ENCODE measurements around the gene VPS13C. TPM values are rescaled to one million over a fixed set of nuclear protein-coding genes. Genes with fewer than 3 reads are reported as not detected.

The VPS13C gene
- total RNA-seq, 3 donors from 2014 or later (not counting 1 experiment from before 2014, with no cell fraction given), result 155 to 204 (median 164) TPM

DNA sequence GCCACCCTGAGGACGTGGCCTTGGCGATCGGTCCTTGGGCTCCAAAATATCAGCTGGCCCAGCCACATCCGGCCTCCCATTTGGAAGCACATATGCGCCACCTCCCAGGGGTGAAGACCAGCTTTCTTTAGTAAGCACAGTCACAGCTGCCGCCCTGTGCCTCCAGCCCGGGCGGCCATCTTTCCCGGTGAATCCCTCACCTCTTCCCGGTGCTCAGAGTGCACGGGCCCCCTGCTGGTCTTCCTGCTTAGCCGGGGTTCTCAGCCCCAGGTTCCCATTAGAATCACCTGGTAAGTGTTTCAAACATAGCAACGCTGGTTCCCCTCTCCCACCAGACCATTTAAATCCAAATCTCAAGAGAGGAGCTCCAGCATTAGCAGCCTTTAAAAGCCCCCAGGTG, 232.2 kb downstream of the VPS13C start:
- intact Hi-C loops (cut with micrococcal nuclease), result no loop called here
- H3K27ac Mint-ChIP-seq, result no peak overlapping the region

DNA sequence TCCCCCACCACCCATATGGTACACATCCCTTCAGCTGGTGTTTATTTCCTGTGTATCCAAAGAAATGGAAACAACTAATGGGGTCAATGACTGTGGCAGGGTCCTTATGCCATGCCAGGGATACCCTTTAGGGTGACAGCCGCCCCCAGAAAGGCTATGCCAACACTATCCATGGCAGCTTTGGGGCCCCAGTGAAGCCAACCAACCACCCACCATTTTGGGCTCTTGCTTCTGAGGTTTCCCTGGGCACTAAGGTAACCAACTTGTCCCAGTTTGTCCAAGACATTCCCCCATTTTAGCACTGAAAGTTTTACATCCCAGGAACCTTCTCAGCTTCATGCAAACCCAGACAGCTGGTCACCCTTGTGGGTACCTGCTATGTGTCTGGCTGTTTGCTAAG, 233.1 kb downstream of the VPS13C start:
- WGBS (ENCODE audit: insufficient coverage), result 79% methylated on average over 1 of the region's 1 CpG
- Histone ChIP-seq H3K4me3 (ENCODE audit: low read length) (no peak overlapping the region), H3K36me3 (ENCODE audit: control insufficient read depth, insufficient read depth, low read length) (no peaks in the 10 kb centered on the region), H3K9me3 (ENCODE audit: control insufficient read depth, insufficient read depth, low read length) (no peaks in the 10 kb centered on the region), H3K27ac (ENCODE audit: low read length) (no peak overlapping the region), H3K27me3 (ENCODE audit: control insufficient read depth, insufficient read depth, low read length) (no peaks in the 10 kb centered on the region), H3K4me1 (ENCODE audit: control insufficient read depth, insufficient read depth, low read length) (peaks cover 9% of the 10 kb centered on the region)
- H3K4me3 Mint-ChIP-seq, result no peak overlapping the region
- TF ChIP-seq, protein P1, sequence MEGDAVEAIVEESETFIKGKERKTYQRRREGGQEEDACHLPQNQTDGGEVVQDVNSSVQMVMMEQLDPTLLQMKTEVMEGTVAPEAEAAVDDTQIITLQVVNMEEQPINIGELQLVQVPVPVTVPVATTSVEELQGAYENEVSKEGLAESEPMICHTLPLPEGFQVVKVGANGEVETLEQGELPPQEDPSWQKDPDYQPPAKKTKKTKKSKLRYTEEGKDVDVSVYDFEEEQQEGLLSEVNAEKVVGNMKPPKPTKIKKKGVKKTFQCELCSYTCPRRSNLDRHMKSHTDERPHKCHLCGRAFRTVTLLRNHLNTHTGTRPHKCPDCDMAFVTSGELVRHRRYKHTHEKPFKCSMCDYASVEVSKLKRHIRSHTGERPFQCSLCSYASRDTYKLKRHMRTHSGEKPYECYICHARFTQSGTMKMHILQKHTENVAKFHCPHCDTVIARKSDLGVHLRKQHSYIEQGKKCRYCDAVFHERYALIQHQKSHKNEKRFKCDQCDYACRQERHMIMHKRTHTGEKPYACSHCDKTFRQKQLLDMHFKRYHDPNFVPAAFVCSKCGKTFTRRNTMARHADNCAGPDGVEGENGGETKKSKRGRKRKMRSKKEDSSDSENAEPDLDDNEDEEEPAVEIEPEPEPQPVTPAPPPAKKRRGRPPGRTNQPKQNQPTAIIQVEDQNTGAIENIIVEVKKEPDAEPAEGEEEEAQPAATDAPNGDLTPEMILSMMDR (IDR thresholded peaks at IDR 0.05), result no peak
- intact Hi-C loops (cut with micrococcal nuclease), result no loop called here
- no peaks in the 10 kb centered on the region for H3K36me3 Mint-ChIP-seq
- H3K27ac Mint-ChIP-seq, result no peak overlapping the region
- peaks cover 15 to 16% of the 10 kb centered on the region in 2 donors for H3K4me1 Mint-ChIP-seq
- H3K9me3 Mint-ChIP-seq, result no peaks in the 10 kb centered on the region
- DNase-seq (no peak), ATAC-seq (no peak)
- H3K27me3 Mint-ChIP-seq (ENCODE audit: low read depth in 2 of 2), result peaks cover 7 to 22% of the 10 kb centered on the region in 2 donors

More for the DNA sequence above, 232.2 kb downstream of the VPS13C start:
- 84% methylated on average over 13 of the region's 13 CpGs for WGBS (ENCODE audit: insufficient coverage)
- Mint-ChIP-seq H3K9me3 (no peaks in the 10 kb centered on the region), H3K4me3 (no peak overlapping the region), H3K27me3 (ENCODE audit: low read depth in 2 of 2) (peaks cover 7 to 20% of the 10 kb centered on the region in 2 donors), H3K4me1 (peaks cover 15 to 16% of the 10 kb centered on the region in 2 donors), H3K36me3 (no peaks in the 10 kb centered on the region)
- Histone ChIP-seq H3K4me1 (ENCODE audit: control insufficient read depth, insufficient read depth, low read length) (peaks cover 9% of the 10 kb centered on the region), H3K4me3 (ENCODE audit: low read length) (no peak overlapping the region), H3K36me3 (ENCODE audit: control insufficient read depth, insufficient read depth, low read length) (no peaks in the 10 kb centered on the region), H3K9me3 (ENCODE audit: control insufficient read depth, insufficient read depth, low read length) (no peaks in the 10 kb centered on the region), H3K27ac (ENCODE audit: low read length) (no peak overlapping the region), H3K27me3 (ENCODE audit: control insufficient read depth, insufficient read depth, low read length) (no peaks in the 10 kb centered on the region)
- TF ChIP-seq, protein P1 (IDR thresholded peaks at IDR 0.05), result no peak
- ATAC-seq (no peak), DNase-seq (no peak)

DNA sequence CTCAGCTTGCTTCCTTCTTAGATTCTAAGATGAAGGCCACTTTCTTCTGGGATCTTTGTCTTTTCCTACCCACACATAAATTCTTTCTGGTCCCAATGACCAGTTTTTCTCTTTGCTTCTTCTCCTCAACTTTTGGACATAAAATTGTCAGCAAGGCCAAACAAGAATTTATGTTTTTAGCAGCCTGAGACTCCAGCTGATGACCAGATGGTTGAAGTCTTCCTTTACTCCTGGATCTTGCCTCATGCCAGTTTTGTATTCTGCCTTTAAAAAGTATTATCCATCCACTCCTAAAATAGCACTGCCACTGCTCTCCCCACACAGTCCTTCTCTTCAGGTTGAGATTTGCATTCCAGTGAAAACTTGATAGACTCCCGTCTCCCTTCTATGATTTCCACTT, 236.0 kb downstream of the VPS13C start:
- Histone ChIP-seq H3K4me3 (ENCODE audit: low read length) (no peak overlapping the region), H3K4me1 (ENCODE audit: control insufficient read depth, insufficient read depth, low read length) (no peaks in the 10 kb centered on the region), H3K27ac (ENCODE audit: low read length) (no peak overlapping the region), H3K36me3 (ENCODE audit: control insufficient read depth, insufficient read depth, low read length) (no peaks in the 10 kb centered on the region), H3K9me3 (ENCODE audit: control insufficient read depth, insufficient read depth, low read length) (no peaks in the 10 kb centered on the region), H3K27me3 (ENCODE audit: control insufficient read depth, insufficient read depth, low read length) (no peaks in the 10 kb centered on the region)
- WGBS (ENCODE audit: insufficient coverage), result 90% methylated on average over 1 of the region's 1 CpG
- intact Hi-C loops (cut with micrococcal nuclease), result no loop called here
- TF ChIP-seq, protein P1 (IDR thresholded peaks at IDR 0.05), result no peak
- no peaks in the 10 kb centered on the region for H3K36me3 Mint-ChIP-seq
- DNase-seq (no peak), ATAC-seq (no peak)
- H3K27me3 Mint-ChIP-seq (ENCODE audit: low read depth in 2 of 2), result peaks cover 7 to 26% of the 10 kb centered on the region in 2 donors
- H3K27ac Mint-ChIP-seq, result no peak overlapping the region
- H3K4me1 Mint-ChIP-seq, result no peaks in the 10 kb centered on the region
- no peak overlapping the region for H3K4me3 Mint-ChIP-seq
- no peaks in the 10 kb centered on the region for H3K9me3 Mint-ChIP-seq

DNA sequence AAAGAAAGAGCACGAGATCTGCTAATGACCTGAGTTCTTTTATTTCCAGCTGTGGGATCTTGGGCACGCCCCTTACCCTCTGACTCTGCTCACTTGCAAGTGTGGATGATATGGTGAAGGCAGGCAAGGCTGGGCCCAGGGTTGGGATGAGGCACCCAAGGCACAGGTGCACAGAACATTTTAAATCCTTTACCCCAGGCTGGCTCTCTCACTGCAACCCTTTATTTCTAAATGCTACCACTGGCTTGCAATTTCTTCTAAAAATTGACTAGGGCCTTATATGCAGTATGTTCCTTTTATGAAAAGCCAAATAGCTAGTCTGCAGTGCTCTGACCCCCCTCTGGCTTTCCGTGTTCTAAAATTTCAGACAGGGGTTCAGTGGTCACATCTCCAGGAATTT, 237.7 kb downstream of the VPS13C start:
- H3K27me3 ChIP-seq (ENCODE audit: control insufficient read depth, insufficient read depth, low read length), result no peaks in the 10 kb centered on the region
- ATAC-seq (no peak), DNase-seq (no peak)
- Mint-ChIP-seq H3K4me1 (no peaks in the 10 kb centered on the region), H3K27ac (no peak overlapping the region), H3K4me3 (no peak overlapping the region), H3K27me3 (ENCODE audit: low read depth in 2 of 2) (peaks cover 7 to 26% of the 10 kb centered on the region in 2 donors), H3K9me3 (no peaks in the 10 kb centered on the region), H3K36me3 (no peaks in the 10 kb centered on the region)
- no peaks in the 10 kb centered on the region for H3K4me1 ChIP-seq (ENCODE audit: control insufficient read depth, insufficient read depth, low read length)
- H3K27ac ChIP-seq (ENCODE audit: low read length), result no peak overlapping the region
- no peaks in the 10 kb centered on the region for H3K9me3 ChIP-seq (ENCODE audit: control insufficient read depth, insufficient read depth, low read length)
- no peaks in the 10 kb centered on the region for H3K36me3 ChIP-seq (ENCODE audit: control insufficient read depth, insufficient read depth, low read length)
- TF ChIP-seq, protein P1 (IDR thresholded peaks at IDR 0.05), result no peak
- 89% methylated on average over 3 of the region's 3 CpGs for WGBS (ENCODE audit: insufficient coverage)
- intact Hi-C loops (cut with micrococcal nuclease), result no loop called here
- no peak overlapping the region for H3K4me3 ChIP-seq (ENCODE audit: low read length)
